ENCODE measurements around the gene LRCH2.
"Not testable (repeated sequence)": the region's sequence is repeated elsewhere in the genome, so short reads cannot be mapped to it uniquely, and the experiment has no call there.

LRCH2 gene, protein sequence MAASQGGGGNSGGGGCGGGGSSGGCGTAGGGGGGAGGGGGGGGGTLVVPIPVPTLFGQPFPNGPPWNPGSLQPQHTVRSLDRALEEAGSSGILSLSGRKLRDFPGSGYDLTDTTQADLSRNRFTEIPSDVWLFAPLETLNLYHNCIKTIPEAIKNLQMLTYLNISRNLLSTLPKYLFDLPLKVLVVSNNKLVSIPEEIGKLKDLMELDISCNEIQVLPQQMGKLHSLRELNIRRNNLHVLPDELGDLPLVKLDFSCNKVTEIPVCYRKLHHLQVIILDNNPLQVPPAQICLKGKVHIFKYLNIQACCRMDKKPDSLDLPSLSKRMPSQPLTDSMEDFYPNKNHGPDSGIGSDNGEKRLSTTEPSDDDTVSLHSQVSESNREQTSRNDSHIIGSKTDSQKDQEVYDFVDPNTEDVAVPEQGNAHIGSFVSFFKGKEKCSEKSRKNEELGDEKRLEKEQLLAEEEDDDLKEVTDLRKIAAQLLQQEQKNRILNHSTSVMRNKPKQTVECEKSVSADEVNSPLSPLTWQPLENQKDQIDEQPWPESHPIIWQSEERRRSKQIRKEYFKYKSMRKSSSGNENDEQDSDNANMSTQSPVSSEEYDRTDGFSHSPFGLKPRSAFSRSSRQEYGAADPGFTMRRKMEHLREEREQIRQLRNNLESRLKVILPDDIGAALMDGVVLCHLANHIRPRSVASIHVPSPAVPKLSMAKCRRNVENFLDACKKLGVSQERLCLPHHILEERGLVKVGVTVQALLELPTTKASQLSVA

DNA sequence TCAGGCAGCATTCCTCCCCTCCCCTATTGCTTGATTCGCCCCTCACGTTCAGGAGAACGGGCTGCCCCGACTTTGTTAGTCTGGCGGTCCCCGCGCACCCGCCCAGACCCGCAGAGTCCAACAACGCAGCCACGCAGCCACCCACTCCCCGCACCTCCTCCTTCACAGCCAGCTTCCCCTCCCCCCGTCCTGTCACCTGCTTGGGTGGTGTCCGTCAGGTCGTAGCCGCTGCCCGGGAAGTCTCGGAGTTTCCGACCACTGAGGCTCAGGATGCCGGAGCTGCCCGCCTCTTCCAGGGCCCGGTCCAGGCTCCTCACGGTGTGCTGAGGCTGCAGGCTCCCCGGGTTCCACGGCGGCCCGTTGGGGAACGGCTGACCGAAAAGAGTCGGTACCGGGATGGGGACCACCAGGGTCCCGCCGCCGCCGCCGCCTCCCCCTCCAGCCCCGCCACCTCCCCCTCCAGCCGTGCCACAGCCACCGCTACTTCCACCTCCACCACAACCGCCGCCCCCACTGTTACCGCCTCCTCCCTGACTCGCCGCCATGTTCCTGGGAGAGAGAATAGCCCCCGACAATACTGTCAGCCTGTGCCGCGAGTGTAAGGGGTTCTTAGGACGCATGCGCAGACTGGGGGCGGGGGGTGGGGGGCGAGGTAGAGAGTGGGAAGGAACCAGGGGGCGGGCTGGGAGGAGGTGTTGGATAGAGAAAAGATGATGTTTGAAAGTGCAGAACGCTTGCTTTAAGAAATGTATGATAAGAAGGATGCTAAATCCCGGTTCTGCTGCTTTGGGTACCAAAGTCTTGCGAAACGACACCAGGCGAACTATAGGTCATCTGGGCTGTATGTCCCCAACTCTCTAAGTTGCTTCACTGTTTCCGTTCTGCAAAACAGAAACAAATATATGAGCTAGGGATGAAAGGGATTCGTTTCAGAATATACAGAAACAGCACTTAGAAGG, at the start of gene LRCH2:
Gene LRCH2 (minus strand): TSS at position 600 of the 959 bp plus-strand sequence. CDS start 55 bp downstream, at position 545.
- DNase-seq, result no peak

DNA sequence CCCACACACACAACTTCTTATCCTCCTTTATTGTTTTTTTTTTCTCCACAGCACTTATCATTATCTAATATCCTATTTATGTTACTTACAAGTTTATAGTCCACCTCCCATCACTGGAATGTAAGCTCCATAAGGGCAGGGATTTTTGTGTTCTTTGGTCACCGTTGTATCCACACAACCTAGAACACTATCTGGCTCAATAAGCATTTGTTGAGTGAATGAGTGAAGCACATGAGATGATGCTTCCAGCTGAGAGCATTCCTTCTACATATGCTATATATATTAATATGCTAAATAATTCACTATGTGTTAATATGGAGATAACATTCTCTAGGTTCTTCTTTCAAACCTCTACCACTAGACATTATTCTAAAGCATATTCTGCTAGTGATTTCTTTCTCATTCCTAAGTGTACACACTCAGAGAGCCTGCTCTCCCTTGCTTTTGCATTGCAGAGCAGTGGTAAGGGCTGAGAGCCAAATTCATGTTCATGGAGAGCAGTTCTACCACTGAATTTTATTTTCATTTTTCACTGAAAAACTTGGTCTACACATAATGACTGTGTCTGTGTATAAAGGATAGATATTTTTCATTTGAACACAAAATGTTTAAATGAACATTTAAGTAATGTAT, 35.3 kb upstream of the LRCH2 start:
- DNase-seq, result no peak

GRCh38 chrX:115268421-115268820, 34.5 kb upstream of the LRCH2 start:
- peak; percentile 1 for DNase-seq

- DNase-seq, result no peak
Observed at GRCh38 chrX:115266300-115266699, 32.4 kb upstream of the LRCH2 start.

- DNase-seq, result no peak
Observed at GRCh38 chrX:115264009-115264408, 30.1 kb upstream of the LRCH2 start.

- DNase-seq, result no peak
Observed at GRCh38 chrX:115261148-115261547, 27.3 kb upstream of the LRCH2 start.

DNA sequence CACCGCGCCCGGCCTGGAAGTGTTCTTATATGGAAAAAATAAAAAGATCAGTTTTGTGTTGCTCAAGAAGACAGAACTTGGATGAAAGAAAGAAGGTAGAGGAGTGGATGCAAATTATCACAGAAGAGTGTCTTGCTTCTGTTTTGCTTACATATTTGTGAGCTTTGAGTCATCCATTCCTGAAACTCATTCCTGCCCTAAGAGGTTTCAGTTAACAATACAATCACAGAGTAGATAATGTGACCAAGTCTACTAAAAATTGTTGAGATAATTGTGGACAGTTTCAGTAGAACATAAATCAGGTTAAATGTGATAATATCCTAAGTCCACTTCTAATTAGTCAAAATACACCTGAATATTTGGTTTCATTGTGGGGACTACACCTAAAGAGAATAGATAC, 26.4 kb upstream of the LRCH2 start:
- DNase-seq, result no peak

- no peak for DNase-seq
Observed at GRCh38 chrX:115259238-115259875, 25.5 kb upstream of the LRCH2 start.

DNA sequence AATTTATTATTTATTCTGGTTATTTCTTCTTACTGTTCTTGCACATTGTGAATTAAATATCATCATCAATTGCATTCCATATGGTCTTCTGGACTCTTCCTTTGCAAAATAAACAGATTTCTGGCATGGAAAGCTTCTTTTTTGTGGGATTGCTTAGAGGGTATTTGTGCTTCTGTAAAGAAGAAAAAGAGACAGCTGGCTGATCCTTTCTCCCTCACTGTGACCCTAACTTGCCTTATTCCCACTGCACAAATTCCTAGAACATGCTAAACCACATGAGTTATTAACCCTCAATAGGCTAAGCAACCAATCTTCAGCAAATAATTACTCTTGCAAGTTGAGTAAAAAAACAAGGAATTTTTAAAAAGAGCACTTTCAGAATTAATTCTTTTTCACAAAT, 23.8 kb upstream of the LRCH2 start:
- no peak for DNase-seq

DNA sequence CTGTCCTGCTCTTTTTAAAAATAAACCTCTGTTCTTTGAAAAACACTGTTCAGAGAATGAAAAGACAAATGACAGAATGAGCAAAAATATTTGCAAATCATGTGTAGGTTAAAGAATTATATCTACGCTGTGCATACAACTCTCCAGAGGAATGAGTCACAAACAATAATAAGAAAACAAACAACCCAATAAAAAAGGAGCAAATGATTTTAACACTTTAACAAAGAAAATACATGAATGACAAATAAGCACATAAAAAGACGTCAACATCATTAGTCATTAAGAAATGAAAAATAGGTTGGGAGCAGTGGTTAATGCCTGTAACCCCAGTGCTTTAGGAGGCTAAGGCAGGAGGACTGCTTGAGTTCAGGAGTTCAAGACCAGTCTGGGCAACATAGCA, 21.1 kb upstream of the LRCH2 start:
- DNase-seq, result no peak

GRCh38 chrX:115251458-115252233, 17.8 kb upstream of the LRCH2 start:
- no peak for DNase-seq

DNA sequence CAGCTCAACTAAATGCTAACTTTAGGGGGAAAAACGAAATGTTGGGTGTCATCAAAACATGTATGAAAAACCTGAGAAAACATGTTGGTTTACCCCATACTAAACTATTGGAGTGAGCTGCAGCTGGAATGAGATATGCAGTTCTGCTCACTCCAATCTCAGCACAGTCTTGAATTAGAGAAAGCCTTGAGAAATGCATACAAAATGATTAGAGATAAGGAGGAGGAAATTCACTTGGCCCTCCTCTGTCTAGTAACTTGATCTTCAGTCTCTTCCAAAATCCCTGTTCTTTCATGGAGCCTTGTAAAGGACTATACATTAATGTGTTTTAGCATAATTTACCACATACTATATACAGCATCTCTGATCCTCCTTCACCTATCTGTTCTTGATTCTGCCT, 3.2 kb upstream of the LRCH2 start:
- DNase-seq, result no peak

DNA sequence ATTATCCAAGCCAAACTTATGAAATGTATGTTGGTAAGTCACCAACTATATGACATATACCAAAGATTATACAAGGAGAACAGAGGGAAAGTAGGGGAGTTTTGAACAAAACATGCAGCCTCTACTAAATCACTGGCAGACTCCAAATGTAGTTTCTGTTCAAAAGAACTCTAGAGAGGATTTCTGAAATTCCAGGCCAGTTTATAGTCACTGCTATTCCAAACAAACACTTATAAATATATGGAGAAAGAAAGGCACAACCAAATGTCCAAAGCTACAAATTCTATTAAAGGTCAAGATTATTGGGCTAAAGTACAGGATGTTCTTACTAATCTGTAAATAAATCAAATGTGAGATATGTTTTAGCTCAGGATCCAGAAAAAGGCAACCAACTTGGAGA, 2.7 kb upstream of the LRCH2 start:
- DNase-seq, result no peak

- no peak for DNase-seq
Observed at GRCh38 chrX:115234461-115234860, 565 bp upstream of the LRCH2 start.

- DNase-seq, result no peak
Observed at GRCh38 chrX:115232933-115233496, 881 bp downstream of the LRCH2 start.

GRCh38 chrX:115229337-115230003, 4.4 kb downstream of the LRCH2 start:
- DNase-seq, result no peak

- peak; percentile 13 for DNase-seq
Observed at GRCh38 chrX:115226929-115227328, 7.0 kb downstream of the LRCH2 start.

GRCh38 chrX:115217346-115217745, 16.6 kb downstream of the LRCH2 start:
- DNase-seq, result not testable (repeated sequence)

- no peak for DNase-seq
Observed at GRCh38 chrX:115214605-115215004, 19.3 kb downstream of the LRCH2 start.

DNA sequence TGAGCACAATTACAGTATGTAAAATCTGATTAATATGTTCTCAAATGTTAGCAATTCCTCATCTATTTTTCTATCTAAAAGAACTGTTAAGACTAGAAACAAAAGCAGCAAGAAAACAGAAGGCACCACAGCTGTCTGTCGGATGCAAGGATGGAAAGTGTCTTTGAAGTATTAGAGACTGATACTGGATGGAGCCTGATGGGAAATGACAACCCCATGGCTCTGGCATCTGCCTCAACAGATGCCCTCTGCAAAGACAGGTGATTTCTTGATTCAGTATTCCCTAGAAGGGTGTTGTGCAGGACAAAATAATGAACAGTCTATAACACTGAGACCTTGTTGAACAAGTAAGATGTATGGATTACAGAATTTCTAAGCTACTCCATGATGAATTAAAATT, 19.7 kb downstream of the LRCH2 start:
- DNase-seq, result no peak
